Stimulated activated CD8-positive, alpha-beta memory T cell treated with anti-CD3 and anti-CD28 coated beads, Interleukin-15, amount 100 ng/mL, for 24 hours (primary cell): Measurements from ENCODE around the gene CREG2.
"Not testable (repeated sequence)": the region's sequence is repeated elsewhere in the genome, so short reads cannot be mapped to it uniquely, and the experiment has no call there.

Source experiments
- DNase-seq: peaks from one replicate; pipeline ENCODE4 v3.0.0-alpha.2; 2020; ENCODE audit warnings: low read depth

The CREG2 gene

GRCh38 chr2:101372792-101373191 lies 14.5 kb downstream of the CREG2 start:
- DNase-seq: no peak

- DNase-seq: no peak
Measured at GRCh38 chr2:101371636-101372035, 15.7 kb downstream of the CREG2 start.

DNA sequence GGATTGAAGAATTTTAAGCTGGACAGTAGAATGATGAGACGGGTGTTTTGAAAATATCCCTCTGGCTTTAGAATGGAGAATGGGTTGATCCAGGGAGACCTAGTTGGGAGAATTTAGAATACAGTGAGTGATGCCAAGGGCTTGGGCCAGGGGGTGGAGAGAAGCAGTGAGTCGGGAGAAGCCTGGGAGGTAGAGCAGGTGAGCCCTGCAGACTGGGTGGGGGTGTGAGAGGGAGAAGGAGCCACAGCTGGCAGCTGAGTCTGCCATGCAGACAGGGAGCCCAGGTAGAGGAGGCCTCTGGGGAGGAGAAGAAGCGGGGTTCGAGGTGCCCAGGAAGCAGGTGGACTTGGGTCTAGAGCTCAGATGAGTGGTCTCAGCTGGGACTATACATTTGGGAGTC lies 18.2 kb downstream of the CREG2 start:
- DNase-seq: no peak

- DNase-seq: no peak
Measured at GRCh38 chr2:101368376-101368775, 18.9 kb downstream of the CREG2 start.

GRCh38 chr2:101367508-101367907 lies 19.8 kb downstream of the CREG2 start:
- DNase-seq: no peak

- no peak for DNase-seq
Measured at GRCh38 chr2:101364878-101365277, 22.4 kb downstream of the CREG2 start.

DNA sequence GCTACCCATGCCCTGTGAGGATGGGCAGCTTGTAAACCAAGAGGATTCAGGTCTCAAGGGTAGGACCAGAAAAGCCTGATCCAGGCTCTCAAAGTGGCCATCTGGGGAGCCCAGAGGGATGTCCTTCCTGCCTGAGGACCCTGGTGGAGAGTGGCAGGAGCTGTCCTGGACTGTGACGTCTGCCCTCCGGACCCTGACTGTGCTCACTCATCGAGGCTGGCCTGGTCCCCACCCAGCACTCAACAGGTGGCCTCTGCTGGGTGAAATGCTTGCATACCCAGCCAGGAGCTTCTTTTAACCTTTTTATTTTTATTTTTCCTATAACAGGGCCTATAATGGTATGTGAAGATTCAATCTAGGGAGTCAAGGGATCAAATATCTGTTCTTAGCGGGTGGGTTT lies 24.5 kb downstream of the CREG2 start:
- DNase-seq: no peak

DNA sequence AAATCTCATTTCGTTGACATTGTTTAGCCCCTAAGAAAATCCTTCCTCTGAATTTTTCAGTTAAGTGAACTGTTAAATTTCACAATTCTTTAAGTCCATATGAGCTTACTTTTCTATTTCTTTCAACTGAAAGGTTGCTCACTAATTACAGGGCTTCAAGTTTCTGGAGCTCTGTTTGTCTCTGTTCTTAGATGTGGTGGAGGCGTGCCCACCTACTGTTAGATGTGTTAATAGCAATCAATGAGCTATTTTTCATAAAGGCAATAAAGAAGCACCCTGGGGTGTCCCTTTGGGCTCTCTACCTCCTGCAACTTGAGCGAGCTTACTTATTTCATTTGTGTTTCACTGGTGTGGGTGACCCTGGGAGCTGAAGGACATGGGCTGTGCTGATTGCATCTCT lies 25.0 kb downstream of the CREG2 start:
- DNase-seq: no peak

DNA sequence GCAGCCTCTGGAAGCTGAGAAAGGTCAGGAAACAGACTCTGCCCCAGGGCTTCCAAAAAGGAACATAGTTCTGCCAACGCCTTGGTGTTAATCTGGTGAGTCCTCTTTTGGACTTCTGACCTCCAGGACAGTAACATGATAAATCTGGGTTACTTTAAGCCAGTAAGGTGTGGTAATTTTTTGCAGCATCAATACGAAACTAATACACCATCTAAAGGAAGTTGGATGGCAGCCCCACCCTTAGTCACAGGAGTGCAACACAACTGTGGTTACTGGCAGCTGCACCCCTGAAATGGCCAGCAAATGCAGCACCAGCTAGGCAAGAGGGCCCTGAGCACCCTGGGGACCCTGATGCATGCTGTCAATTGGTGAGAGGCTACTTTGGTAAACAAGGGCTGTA lies 25.8 kb downstream of the CREG2 start:
- DNase-seq: no peak

DNA sequence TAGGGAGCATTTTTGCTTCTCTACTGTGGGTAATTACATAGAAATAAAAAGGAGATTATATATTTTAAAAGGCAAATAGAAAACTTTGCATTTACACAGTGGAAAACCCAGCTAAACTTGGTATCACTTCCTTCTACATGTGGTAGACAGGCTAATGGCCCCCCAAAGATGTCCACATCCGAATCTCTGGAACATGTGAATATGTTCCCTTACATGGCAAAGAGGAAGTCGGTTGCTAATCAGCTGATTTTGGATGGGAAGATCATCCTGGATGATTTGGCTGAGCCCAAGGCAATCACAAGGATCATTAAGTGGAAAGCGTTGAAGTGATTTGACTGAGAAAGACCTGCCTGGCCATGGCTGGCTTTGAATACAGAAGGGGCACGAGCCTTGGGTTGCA lies 26.2 kb downstream of the CREG2 start:
- DNase-seq: no peak

DNA sequence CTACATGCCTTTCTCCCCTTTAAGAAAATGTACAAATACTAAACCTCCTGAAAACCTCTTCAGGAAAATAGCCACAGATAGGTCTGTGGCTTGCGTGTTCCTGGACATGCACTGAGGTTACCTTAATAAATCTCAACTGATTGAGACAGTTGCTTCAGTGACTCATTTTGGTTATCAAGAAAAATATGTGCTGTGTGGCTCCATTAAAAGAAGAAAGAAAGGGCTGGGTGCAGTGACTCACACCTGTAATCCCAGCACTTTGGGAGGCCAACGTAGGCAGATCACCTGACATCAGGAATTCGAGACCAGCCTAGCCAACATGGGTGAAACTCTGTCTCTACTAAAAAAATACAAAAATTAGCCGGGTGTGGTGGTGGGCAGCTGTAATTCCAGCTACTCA lies 27.1 kb downstream of the CREG2 start:
- DNase-seq: no peak

DNA sequence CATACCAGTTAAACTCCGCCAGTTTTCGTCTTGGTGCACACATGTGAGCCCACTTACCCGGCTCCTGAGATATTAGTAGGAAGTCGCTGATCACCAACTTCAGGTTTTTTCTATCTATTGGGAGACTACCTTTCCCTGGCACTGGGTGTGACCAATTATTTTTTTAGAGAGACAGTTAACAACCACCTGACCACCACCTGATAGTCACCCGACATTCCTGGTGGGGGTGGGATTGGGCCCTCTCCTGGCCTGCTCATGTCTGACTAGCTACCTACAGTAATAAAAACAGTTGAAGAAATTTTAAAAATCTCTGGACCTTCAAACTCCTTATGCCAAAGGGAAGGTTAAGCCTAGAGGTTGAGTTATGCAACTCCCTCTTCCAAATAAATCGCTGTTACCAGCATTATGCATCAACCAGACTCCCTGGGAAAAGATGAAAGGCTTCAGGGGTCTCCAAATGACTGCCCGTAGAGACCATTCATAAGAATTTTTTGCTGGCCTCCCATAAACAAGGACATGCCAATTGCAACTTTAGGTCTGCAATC lies 27.8 kb downstream of the CREG2 start:
- DNase-seq: no peak

DNA sequence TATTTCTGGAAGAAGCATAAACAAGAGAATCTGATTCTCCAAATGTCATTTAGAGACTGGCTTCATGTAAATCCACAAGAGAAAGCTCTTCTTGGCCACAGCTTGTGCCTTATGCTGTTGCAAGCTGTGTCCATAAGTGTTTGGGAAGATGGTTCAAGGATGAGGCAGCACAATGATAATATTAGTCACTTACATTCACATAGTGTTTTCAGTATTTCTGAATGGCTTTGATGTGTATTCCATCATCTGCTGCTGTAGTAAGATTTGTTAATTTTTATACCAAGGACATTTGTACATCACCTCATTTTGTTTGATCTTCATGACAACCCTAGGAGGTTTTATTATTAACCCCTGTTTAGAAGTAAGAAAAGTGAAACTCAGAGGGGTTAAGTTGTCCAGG lies 29.9 kb downstream of the CREG2 start:
- DNase-seq: no peak

- DNase-seq: no peak
Measured at GRCh38 chr2:101356521-101356920, 30.8 kb downstream of the CREG2 start.

- DNase-seq: no peak
Measured at GRCh38 chr2:101356055-101356454, 31.2 kb downstream of the CREG2 start.

GRCh38 chr2:101355401-101356054 lies 31.8 kb downstream of the CREG2 start:
- no peak for DNase-seq

- DNase-seq: no peak
Measured at GRCh38 chr2:101354420-101355311, 32.6 kb downstream of the CREG2 start.

GRCh38 chr2:101352631-101353030 lies 34.7 kb downstream of the CREG2 start:
- not testable (repeated sequence) for DNase-seq

GRCh38 chr2:101351207-101351606 lies 36.1 kb downstream of the CREG2 start:
- DNase-seq: no peak

GRCh38 chr2:101349893-101350662 lies 37.2 kb downstream of the CREG2 start:
- no peak for DNase-seq

DNA sequence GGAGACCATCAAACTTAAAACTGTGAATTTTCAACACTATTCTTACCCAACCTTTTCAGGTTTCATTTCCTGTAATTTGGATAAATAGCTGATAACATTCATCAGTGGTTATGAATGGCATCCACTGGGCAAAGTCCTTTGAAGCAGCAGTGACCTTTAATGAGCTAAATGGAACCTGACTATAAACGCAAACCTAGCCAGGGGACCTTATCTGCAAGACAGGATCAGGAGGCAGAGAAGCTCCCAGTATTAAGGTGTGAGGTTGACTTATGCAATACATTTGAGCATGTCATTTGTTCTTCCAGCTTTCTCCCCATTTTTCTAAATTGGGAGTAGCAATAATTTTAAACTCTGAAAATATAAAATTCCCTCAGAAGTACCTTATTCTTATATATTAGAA lies 38.4 kb downstream of the CREG2 start:
- DNase-seq: no peak

DNA sequence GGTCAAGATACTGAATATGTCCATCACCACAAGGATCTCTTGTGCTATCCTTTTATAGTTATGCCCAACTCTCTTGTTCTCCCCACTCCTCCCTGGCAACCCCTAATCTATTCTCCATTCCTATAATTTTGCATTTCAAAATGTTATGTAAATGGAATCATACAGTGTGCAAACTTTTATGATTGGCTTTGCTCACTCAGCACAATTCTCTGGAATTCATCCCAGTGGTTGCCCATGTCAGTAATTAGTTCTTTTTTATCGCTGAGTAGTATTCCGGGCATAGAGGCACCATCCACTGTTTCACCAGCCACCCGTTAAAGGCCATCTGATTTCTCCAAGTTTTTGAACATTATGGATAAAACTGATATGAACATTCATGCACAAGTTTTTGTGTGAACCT lies 40.4 kb downstream of the CREG2 start:
- DNase-seq: no peak

DNA sequence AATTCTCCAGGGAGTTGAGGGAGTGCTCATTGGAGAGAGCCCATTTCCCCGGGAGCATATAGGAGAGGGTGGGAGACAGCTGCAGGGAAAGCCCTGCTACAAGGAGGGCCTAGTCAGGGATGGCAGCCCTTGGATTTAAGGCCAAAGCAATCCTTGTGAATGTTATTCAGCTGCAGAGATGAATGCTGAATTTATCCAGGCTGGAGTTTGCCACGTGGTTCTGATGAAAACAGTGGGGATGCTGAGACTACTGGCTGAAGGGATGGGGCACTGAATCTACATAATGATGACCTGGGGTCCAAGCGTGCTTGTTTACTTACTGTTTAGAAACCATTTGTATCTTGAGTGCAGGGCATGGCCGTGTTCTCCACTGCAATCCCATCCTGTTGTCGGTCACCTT lies 43.2 kb downstream of the CREG2 start:
- DNase-seq: no peak
